H1 (cell line): Measurements from ENCODE around the gene MC4R. TPM values are rescaled to one million over a fixed set of nuclear protein-coding genes. Genes with fewer than 3 reads are reported as not detected.

ENCODE experiments used
- CEBPB ChIP-seq: IDR thresholded peaks from 2 replicates; pipeline ENCODE4 v1.6.1; 2012; ENCODE audit warnings: low read depth, low read length
- CHD2 ChIP-seq: IDR thresholded peaks from 2 replicates; pipeline ENCODE4 v1.6.1; 2012; ENCODE audit warnings: low read length, improper control_type of control experiment
- NRF1 ChIP-seq: IDR thresholded peaks from 2 replicates; pipeline ENCODE4 v1.6.1; 2011; ENCODE audit warnings: mild to moderate bottlenecking, low read depth, low read length, improper control_type of control experiment
- TAF1 ChIP-seq: IDR thresholded peaks from 2 replicates; pipeline ENCODE4 v1.6.1; 2011; ENCODE audit warnings: mild to moderate bottlenecking, low read depth, low read length
- USF2 ChIP-seq: IDR thresholded peaks from 2 replicates; pipeline ENCODE4 v1.6.1; 2011; ENCODE audit warnings: low read length, improper control_type of control experiment
- polyA plus RNA-seq, 7 experiments: library from polyadenylated mRNA; depleted of rRNA in 3 of 7; stranded (reverse) in 5 of 7; unstranded in 2 of 7; fragments of >200 nt in 5 of 7; fragments of 200-250 nt in 2 of 7; gene quantifications; 1 replicate in 5 of 7; 2 replicates in 1 of 7; 4 replicates in 1 of 7; pipeline versions ENCODE4 v1.2.1 to v1.2.3, GENCODE V29; 2011 to 2013; ENCODE audit warnings: missing spikeins in 2 of 7, mixed read lengths in 2 of 7
- total RNA-seq: library from RNA; stranded (reverse); fragmentation: NEBNext Ultra II Directional; extraction: Animal tissue kit (Norgen Biotek cat#: 25700); gene quantifications from 2 replicates; pipeline ENCODE4 v1.2.1, GENCODE V29; 2021
- TF ChIP-seq, protein P1 (sequence below): IDR thresholded peaks from 2 replicates; pipeline ENCODE4 v1.6.1; 2011; ENCODE audit warnings: low read depth, mild to moderate bottlenecking, low read length; ENCODE audit not compliant: insufficient read depth
- TF ChIP-seq, protein P2 (sequence below), 3 experiments: IDR thresholded peaks; 1 replicate in 2 of 3; 2 replicates in 1 of 3; pipeline versions ENCODE4 v1.5.1 to v1.6.1; 2011; ENCODE audit warnings: low read length in 3 of 3, mild to moderate bottlenecking in 3 of 3, inconsistent platforms in 2 of 3, low read depth in 1 of 3, moderate library complexity in 1 of 3; ENCODE audit not compliant: insufficient read depth in 1 of 3; ENCODE audit errors: control extremely low read depth in 1 of 3

MC4R gene
- total and polyA plus RNA-seq, 2 of the 8 experiments (the other 6 are each of a cell fraction or from before 2014, with no cell fraction given), result 0.11 TPM; not detected in 1

- TF ChIP-seq CHD2 (no peak), USF2 (no peak), CEBPB (no peak), TAF1 (no peak), NRF1 (no peak)
- TF ChIP-seq, protein P1, sequence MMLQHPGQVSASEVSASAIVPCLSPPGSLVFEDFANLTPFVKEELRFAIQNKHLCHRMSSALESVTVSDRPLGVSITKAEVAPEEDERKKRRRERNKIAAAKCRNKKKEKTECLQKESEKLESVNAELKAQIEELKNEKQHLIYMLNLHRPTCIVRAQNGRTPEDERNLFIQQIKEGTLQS, result no peak
- TF ChIP-seq, protein P2, sequence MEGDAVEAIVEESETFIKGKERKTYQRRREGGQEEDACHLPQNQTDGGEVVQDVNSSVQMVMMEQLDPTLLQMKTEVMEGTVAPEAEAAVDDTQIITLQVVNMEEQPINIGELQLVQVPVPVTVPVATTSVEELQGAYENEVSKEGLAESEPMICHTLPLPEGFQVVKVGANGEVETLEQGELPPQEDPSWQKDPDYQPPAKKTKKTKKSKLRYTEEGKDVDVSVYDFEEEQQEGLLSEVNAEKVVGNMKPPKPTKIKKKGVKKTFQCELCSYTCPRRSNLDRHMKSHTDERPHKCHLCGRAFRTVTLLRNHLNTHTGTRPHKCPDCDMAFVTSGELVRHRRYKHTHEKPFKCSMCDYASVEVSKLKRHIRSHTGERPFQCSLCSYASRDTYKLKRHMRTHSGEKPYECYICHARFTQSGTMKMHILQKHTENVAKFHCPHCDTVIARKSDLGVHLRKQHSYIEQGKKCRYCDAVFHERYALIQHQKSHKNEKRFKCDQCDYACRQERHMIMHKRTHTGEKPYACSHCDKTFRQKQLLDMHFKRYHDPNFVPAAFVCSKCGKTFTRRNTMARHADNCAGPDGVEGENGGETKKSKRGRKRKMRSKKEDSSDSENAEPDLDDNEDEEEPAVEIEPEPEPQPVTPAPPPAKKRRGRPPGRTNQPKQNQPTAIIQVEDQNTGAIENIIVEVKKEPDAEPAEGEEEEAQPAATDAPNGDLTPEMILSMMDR (IDR thresholded peaks at IDR 0.05; ENCODE audit: control extremely low read depth in 1 of 3, insufficient read depth in 1 of 3, low read depth in 1 of 3, low read length in 3 of 3), result no peak
Observed at GRCh38 chr18:60329131-60329530, 43.4 kb downstream of the MC4R start (continued).
